NCI-H1417 treated with DMSO at 0.1 percent for 48 hours (cell line): ENCODE measurements around the gene MMP7.

Experiments
- DNase-seq: peaks from one replicate; lab custom pipeline; 2025; lab: John Stamatoyannopoulos, UW

MMP7 gene

GRCh38 chr11:102494216-102494615 is 36.3 kb downstream of the MMP7 start:
- no peak for DNase-seq

- no peak for DNase-seq
Observed at GRCh38 chr11:102493524-102493923, 37.0 kb downstream of the MMP7 start.

- no peak for DNase-seq
Observed at GRCh38 chr11:102491969-102492368, 38.6 kb downstream of the MMP7 start.

GRCh38 chr11:102489186-102490145 is 41.1 kb downstream of the MMP7 start:
- DNase-seq: no peak

GRCh38 chr11:102488208-102488607 is 42.3 kb downstream of the MMP7 start:
- no peak for DNase-seq

GRCh38 chr11:102487214-102487613 is 43.3 kb downstream of the MMP7 start:
- no peak for DNase-seq

- DNase-seq: no peak
Observed at GRCh38 chr11:102486584-102486983, 44.0 kb downstream of the MMP7 start.

GRCh38 chr11:102485095-102485722 is 45.3 kb downstream of the MMP7 start:
- no peak for DNase-seq

- no peak for DNase-seq
Observed at GRCh38 chr11:102482433-102482832, 48.1 kb downstream of the MMP7 start.

- no peak for DNase-seq
Observed at GRCh38 chr11:102479733-102480132, 50.8 kb downstream of the MMP7 start.

GRCh38 chr11:102478673-102479299 is 51.8 kb downstream of the MMP7 start:
- DNase-seq: no peak

GRCh38 chr11:102476812-102477211 is 53.7 kb downstream of the MMP7 start:
- no peak for DNase-seq

GRCh38 chr11:102476069-102476468 is 54.5 kb downstream of the MMP7 start:
- DNase-seq: no peak

GRCh38 chr11:102473543-102473942 is 57.0 kb downstream of the MMP7 start:
- DNase-seq: no peak

GRCh38 chr11:102472127-102472526 is 58.4 kb downstream of the MMP7 start:
- DNase-seq: no peak

- DNase-seq: no peak
Observed at GRCh38 chr11:102471474-102471873, 59.1 kb downstream of the MMP7 start.
